Activated naive CD8-positive, alpha-beta T cell treated with anti-CD3 and anti-CD28 coated beads for 36 hours (primary cell): ENCODE measurements around the gene LRRC4C. TPM values are rescaled to one million over a fixed set of nuclear protein-coding genes. Genes with fewer than 3 reads are reported as not detected.

ENCODE experiments used
- DNase-seq: peaks from one replicate; pipeline ENCODE4 v3.0.0; 2021
- H3K27ac Mint-ChIP-seq: one replicate; pipeline ENCODE4 v1.8.0; 2022; ENCODE audit warnings: mild to moderate bottlenecking, moderate library complexity, mixed read lengths
- H3K27me3 Mint-ChIP-seq: one replicate; pipeline ENCODE4 v1.8.0; 2022; ENCODE audit warnings: mild to moderate bottlenecking, mixed read lengths
- H3K36me3 Mint-ChIP-seq: one replicate; pipeline ENCODE4 v1.8.0; 2021; ENCODE audit warnings: mild to moderate bottlenecking, mixed read lengths
- H3K4me1 Mint-ChIP-seq: one replicate; pipeline ENCODE4 v1.8.0; 2021; ENCODE audit warnings: mixed read lengths
- H3K4me3 Mint-ChIP-seq: one replicate; pipeline ENCODE4 v1.8.0; 2022; ENCODE audit warnings: mild to moderate bottlenecking, moderate library complexity, mixed read lengths
- H3K9me3 Mint-ChIP-seq: one replicate; pipeline ENCODE4 v1.8.0; 2022; ENCODE audit warnings: mixed read lengths
- total RNA-seq, 2 experiments: library from RNA; stranded (reverse); gene quantifications; one replicate each; pipeline ENCODE4 v1.2.3, GENCODE V29; 2021

The LRRC4C gene
- total RNA-seq, 2 experiments from 2014 or later = not detected

DNA sequence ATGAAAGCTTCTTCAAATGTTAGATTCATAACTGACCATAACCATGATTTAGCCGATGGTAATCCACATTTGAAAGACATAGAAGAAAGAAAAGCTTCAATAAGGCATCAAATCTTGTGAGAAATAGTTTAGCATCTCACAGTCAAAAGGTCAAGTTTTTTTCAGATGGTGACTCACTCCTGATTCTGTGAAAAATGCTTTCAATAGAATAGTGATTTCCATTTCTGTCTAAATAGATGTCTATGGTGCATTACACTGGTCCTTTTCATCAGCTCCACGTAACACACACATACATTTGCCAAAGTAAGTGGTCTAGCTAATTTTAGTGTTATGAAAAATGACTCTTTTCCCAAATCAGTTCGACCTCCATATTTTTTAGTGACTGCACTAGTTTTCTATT is 139.2 kb downstream of the LRRC4C start:
- Mint-ChIP-seq H3K4me1 (no peaks in the 10 kb centered on the region), H3K27ac (no peak overlapping the region), H3K4me3 (no peak overlapping the region), H3K27me3 (no peaks in the 10 kb centered on the region), H3K36me3 (no peaks in the 10 kb centered on the region), H3K9me3 (peaks cover under 1% of the 10 kb centered on the region)
- no peak for DNase-seq

DNA sequence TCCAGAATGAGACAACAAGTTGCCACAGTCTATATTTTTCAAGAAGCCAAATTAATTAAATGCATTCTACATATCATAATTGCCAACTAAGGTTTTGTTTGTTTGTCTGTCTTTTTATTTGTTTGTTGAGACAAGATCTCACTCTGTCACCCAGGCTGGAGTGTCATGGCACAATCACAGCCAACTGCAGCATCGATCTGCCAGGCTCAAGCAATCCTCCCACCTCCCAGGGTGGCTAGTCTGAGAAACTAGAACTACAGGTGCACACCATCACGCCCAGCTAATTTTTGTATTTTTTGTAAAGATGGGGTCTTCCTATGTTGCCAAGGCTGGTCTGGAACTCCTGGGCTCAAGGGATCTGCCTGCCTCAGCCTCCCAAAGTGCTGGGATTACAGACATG is 140.0 kb downstream of the LRRC4C start:
- DNase-seq = no peak
- H3K9me3 Mint-ChIP-seq = peaks cover 2% of the 10 kb centered on the region
- no peaks in the 10 kb centered on the region for H3K4me1 Mint-ChIP-seq
- no peak overlapping the region for H3K27ac Mint-ChIP-seq
- no peaks in the 10 kb centered on the region for H3K27me3 Mint-ChIP-seq
- H3K4me3 Mint-ChIP-seq = no peak overlapping the region
- H3K36me3 Mint-ChIP-seq = no peaks in the 10 kb centered on the region

DNA sequence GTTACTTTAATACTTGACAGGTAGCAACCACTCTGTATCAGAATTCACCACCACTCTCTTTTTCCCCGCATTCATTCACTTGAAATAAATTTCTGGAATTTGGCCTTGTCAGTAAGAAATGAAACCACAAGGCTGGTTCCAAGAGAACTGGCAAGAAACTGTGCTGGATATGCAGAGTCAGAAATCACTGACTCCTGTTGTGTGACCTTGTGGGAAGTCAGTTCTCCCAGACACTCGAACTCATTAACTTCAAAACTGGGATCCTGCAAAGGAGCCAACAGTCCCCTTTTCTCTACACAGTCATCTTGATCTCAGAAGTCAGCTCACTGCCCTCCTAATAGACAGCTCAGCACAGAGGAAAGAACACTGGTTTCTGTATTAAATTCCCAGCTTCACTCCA is 142.7 kb downstream of the LRRC4C start:
- no peaks in the 10 kb centered on the region for H3K4me1 Mint-ChIP-seq
- no peak overlapping the region for H3K27ac Mint-ChIP-seq
- no peak for DNase-seq
- peaks cover 3% of the 10 kb centered on the region for H3K9me3 Mint-ChIP-seq
- H3K36me3 Mint-ChIP-seq = no peaks in the 10 kb centered on the region
- H3K4me3 Mint-ChIP-seq = no peak overlapping the region
- no peaks in the 10 kb centered on the region for H3K27me3 Mint-ChIP-seq

DNA sequence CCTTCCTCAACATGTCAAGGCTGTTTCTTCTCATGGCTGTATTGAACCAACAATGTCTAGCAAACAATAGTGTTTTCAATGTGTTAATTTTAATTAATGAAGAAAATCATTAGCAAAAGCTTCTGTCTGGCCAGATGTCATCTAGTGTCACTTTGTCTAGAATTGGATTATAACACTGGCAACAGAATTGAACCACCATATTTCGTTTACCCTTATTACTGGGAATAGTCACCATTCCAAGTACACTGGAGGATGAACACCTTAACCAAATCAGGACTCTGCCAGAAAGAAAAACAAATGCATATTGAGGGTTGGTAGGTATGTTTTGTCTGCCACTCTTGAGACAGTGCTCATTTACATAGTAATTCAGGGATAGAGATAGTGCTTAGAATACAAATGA is 146.2 kb downstream of the LRRC4C start:
- H3K4me1 Mint-ChIP-seq = no peaks in the 10 kb centered on the region
- peaks cover 3% of the 10 kb centered on the region for H3K9me3 Mint-ChIP-seq
- H3K27me3 Mint-ChIP-seq = no peaks in the 10 kb centered on the region
- H3K27ac Mint-ChIP-seq = no peak overlapping the region
- DNase-seq = no peak
- H3K36me3 Mint-ChIP-seq = no peaks in the 10 kb centered on the region
- H3K4me3 Mint-ChIP-seq = no peak overlapping the region

DNA sequence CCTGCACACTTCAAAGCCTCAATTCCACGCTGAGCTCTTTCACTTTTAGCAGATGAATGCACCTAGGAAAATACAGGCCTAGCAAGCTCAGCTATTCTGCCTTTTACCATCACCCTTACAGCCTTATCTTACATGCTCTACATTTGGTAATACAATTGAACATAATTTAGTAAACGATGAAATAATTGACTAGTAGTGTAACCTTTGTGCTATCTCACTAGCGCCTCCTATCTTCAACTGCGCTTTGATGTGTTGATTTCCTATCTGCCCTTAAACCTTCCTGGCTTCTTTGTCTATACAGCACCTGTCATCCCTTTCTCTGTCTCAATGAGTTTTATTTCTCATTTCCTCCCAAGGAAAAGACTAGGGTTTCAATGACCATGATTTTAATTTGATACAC is 149.7 kb downstream of the LRRC4C start:
- H3K36me3 Mint-ChIP-seq = no peaks in the 10 kb centered on the region
- H3K27me3 Mint-ChIP-seq = no peaks in the 10 kb centered on the region
- DNase-seq = no peak
- no peak overlapping the region for H3K4me3 Mint-ChIP-seq
- H3K4me1 Mint-ChIP-seq = no peaks in the 10 kb centered on the region
- H3K27ac Mint-ChIP-seq = no peak overlapping the region
- H3K9me3 Mint-ChIP-seq = peaks cover 4% of the 10 kb centered on the region

DNA sequence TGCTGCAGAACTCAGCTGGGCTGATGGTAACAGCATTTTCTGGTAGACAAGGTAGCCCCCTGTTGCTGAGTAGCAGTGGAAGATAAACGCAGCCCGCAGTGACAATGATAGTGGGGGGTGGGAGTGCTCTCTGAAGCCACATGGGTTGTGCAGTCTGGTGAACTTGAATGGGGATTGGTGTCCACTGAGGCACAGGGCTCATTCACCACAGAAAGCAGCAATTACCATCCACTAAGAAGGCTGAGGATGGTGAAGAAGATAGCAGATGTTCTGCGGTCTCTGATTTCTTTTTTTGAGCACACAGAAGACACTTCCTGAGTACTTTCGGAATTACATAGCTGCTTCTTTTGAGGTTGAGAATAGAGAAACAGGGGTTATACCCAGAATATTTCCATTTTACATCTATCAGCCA is 150.3 kb downstream of the LRRC4C start:
- Mint-ChIP-seq H3K36me3 (no peaks in the 10 kb centered on the region), H3K27me3 (no peaks in the 10 kb centered on the region), H3K4me1 (no peaks in the 10 kb centered on the region), H3K4me3 (no peak overlapping the region), H3K9me3 (peaks cover 4% of the 10 kb centered on the region), H3K27ac (no peak overlapping the region)
- DNase-seq = no peak

DNA sequence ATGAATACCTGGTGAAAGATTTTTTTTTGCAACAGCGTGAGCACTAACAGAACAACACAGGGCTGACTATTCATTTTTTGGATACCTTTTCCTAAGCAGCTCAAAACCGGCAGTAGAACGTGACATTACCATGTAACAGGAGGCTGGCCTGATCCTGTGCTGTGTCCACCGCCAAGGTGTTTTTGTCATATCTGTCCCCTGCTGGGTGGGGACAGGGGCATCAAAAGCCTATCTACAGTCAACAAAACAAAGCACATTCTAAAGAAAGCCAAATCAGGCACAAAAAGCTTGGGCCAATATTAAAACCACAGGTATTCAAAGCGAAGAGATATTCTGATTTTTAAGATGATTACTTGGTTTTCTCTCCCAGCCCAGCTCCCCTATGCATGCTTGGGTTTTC is 151.2 kb downstream of the LRRC4C start:
- DNase-seq = no peak
- Mint-ChIP-seq H3K36me3 (no peaks in the 10 kb centered on the region), H3K4me3 (no peak overlapping the region), H3K9me3 (peaks cover 2% of the 10 kb centered on the region), H3K27me3 (no peaks in the 10 kb centered on the region), H3K27ac (no peak overlapping the region), H3K4me1 (no peaks in the 10 kb centered on the region)

DNA sequence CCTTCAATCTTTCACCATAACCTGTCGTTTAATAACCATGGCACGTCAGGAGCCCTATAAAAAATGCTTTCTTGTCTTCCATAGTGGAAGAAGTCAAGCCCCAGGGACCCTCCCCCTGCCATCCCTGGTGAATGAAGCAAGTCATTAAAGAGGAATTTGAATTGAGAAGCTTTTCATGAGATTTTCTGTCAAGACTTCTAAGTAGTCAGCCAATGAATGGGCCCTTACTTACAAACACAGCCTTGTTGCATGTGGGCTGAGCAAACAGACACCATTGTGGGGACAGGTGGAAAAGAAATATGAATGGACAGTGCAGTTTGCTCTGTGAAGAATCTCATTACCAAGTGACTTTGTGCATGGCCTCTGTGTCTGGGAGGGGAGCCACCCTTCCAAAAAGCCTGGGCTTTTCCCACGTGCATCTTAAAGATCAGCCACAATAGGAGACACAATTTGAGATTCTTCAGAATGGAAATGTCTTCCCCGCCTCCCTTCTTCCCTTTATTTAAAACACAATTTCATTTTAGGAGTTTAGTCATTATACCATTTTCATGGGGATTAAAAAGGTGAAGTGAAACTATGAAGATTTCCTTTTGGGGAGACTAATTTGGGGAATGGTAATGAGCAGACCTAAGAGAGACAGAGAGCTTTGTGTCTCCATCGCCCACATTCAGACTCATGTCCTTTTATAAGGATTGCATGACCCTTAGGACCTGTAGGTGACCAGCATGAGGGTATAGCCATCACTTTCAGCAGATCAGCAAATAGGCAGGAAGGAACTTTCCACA is 152.0 kb downstream of the LRRC4C start:
- no peaks in the 10 kb centered on the region for H3K27me3 Mint-ChIP-seq
- no peak overlapping the region for H3K27ac Mint-ChIP-seq
- peaks cover 2% of the 10 kb centered on the region for H3K9me3 Mint-ChIP-seq
- no peaks in the 10 kb centered on the region for H3K36me3 Mint-ChIP-seq
- no peak overlapping the region for H3K4me3 Mint-ChIP-seq
- DNase-seq = no peak
- no peaks in the 10 kb centered on the region for H3K4me1 Mint-ChIP-seq

DNA sequence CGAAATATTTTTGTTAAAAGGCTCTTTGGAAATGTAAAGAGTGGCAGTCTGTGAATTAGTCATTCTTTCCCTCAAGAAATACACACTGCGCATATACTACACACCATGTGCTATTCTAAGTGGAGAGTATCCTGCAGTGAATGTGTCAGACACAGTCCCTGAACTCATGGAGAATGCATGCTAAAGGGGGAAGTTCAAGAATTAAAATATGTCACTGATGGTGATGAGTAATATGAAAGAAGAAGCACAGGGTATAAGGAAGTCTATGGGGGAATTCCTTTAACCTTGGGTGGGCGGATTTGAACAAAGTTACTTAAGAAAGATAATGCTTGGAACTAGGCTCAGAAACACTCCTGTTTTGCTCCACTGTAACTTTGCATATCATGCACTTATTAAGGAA is 153.0 kb downstream of the LRRC4C start:
- no peaks in the 10 kb centered on the region for H3K4me1 Mint-ChIP-seq
- no peak for DNase-seq
- H3K4me3 Mint-ChIP-seq = no peak overlapping the region
- no peak overlapping the region for H3K27ac Mint-ChIP-seq
- peaks cover 2% of the 10 kb centered on the region for H3K9me3 Mint-ChIP-seq
- no peaks in the 10 kb centered on the region for H3K27me3 Mint-ChIP-seq
- H3K36me3 Mint-ChIP-seq = no peaks in the 10 kb centered on the region

DNA sequence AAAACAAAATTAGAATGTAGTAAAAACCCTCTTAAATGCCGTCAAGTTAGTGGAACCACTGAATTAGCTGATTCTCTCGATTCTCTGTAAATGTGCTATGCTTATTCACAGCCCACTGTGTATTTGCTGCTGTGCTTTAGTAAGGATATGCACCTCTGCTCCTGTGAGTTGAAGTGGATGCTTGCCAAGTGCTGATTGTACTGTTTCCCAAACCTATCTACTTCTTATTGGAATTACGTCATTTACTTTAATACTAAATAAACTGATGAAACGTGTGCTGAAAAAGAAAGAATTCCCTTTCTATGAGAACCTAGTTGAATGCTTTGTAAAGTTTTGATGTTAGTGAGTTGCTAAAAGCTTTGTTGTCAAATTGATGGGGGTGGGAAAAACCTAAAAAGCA is 158.4 kb downstream of the LRRC4C start:
- H3K9me3 Mint-ChIP-seq = peaks cover under 1% of the 10 kb centered on the region
- no peaks in the 10 kb centered on the region for H3K4me1 Mint-ChIP-seq
- no peaks in the 10 kb centered on the region for H3K36me3 Mint-ChIP-seq
- DNase-seq = no peak
- no peak overlapping the region for H3K27ac Mint-ChIP-seq
- H3K27me3 Mint-ChIP-seq = no peaks in the 10 kb centered on the region
- no peak overlapping the region for H3K4me3 Mint-ChIP-seq

DNA sequence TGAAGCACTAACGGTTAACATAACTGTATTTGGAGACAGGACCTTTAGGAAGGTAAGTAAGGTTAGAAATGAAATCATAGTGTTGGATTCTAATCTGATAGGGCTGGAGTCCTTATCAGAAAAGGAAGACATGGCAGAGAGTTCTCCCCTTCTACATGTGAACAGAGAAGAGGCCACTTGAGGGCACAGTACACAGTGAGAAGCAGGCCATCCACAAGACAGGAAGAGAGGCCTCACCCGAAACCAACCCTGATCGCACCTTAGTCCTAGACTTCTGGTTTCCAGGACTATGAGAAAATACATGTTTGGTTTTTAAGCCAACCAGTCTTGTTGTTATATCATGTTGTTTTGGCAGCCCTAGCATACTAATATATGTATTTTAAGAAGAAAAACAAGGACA is 170.0 kb downstream of the LRRC4C start:
- H3K27me3 Mint-ChIP-seq = no peaks in the 10 kb centered on the region
- no peak for DNase-seq
- no peaks in the 10 kb centered on the region for H3K36me3 Mint-ChIP-seq
- no peak overlapping the region for H3K27ac Mint-ChIP-seq
- H3K4me3 Mint-ChIP-seq = no peak overlapping the region
- peaks cover 3% of the 10 kb centered on the region for H3K9me3 Mint-ChIP-seq
- no peaks in the 10 kb centered on the region for H3K4me1 Mint-ChIP-seq

DNA sequence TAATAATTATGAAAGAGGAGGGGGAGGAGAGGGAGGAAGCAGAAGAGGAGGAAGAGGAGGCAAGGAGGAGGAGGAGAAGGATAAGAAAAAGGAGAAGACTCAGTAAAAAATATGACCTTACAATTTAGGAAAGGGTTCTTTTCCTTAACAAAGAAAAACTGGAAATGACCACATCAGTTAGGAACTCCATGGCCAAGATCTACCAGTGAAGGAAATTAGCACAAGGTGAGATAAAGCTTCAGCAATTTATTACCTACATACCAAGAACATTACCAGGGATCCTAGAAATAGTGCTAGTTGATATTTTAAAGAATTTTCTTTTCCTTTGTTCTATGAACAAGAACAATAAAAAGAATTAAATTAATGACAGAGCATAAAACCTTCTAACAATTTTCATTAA is 172.7 kb downstream of the LRRC4C start:
- H3K36me3 Mint-ChIP-seq = no peaks in the 10 kb centered on the region
- H3K4me1 Mint-ChIP-seq = no peaks in the 10 kb centered on the region
- H3K27ac Mint-ChIP-seq = no peak overlapping the region
- H3K4me3 Mint-ChIP-seq = no peak overlapping the region
- H3K27me3 Mint-ChIP-seq = no peaks in the 10 kb centered on the region
- no peak for DNase-seq
- peaks cover 5% of the 10 kb centered on the region for H3K9me3 Mint-ChIP-seq

DNA sequence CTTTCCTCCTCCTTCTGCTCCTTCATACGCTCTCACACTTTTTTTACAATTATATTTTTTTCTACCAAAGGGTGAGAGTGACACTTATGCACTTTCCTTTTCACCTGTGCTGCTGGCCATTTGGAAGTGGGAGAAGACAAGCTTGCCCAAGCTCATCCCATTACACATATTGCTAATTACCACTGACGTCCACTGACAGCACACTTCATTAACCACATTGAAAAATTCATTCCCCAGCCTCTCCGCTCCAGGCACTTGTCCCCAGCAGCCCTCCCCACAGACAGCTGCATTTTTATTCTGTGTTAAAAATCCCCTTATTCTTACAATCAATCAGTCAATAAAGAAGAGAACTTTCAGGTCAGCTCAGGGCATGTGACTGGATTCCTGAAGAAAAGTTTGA is 175.1 kb downstream of the LRRC4C start:
- Mint-ChIP-seq H3K27ac (no peak overlapping the region), H3K4me3 (no peak overlapping the region), H3K9me3 (peaks cover 6% of the 10 kb centered on the region), H3K27me3 (no peaks in the 10 kb centered on the region), H3K36me3 (no peaks in the 10 kb centered on the region), H3K4me1 (no peaks in the 10 kb centered on the region)
- DNase-seq = no peak

DNA sequence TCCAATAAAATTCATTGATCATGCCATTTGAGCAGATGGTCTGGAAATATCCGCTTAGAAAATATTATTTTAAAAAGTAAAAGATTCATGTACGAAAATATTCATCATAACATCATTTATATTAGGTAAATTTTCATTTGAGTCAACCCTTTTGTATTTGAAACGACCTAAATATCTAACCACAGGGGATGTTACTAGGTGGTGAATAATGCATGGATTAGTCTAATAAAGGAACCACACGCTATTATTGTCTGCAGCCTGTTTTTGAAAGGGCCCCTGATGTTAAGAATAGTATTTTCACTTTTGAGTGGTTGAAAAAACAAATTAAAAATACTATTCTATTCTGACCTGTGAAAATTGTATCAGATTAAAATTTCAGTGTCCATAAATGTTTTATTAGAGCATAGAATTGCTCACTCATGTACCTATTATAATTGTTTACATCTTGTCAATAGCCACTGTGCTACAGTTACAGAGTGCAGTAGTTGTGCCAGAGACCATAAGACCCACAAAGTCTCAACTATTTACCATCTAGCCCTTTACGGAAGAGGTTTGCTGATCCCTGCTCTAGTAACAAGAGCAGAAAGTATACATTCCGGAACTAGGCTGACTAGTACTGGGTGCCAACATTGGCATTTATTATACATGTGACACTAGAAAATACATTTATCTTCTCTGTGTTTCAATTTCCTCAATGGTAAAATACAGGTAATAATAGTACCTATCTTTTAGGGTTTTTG is 176.1 kb downstream of the LRRC4C start:
- Mint-ChIP-seq H3K4me3 (no peak overlapping the region), H3K4me1 (no peaks in the 10 kb centered on the region), H3K36me3 (no peaks in the 10 kb centered on the region), H3K27ac (no peak overlapping the region), H3K9me3 (peaks cover 3% of the 10 kb centered on the region), H3K27me3 (no peaks in the 10 kb centered on the region)
- DNase-seq = no peak

DNA sequence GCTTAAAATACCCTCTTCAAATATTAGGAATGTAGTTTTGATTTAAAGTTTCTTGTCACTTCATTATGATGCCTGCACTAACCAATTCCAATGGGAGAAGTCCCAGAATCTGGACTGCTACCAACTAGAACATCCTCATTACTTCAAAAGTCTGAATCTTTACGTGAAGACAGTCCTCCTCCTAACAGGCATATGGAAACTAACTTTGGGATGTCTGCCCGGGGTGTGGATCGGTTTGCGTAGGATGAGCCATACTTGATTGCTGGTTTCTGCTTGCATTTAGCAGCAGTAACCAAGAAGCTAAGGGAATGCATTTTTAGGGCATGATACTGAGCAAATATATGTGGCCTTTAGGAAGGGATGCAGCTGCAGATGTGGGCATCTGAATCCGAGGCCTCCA is 177.1 kb downstream of the LRRC4C start:
- Mint-ChIP-seq H3K27me3 (no peaks in the 10 kb centered on the region), H3K27ac (no peak overlapping the region), H3K36me3 (no peaks in the 10 kb centered on the region), H3K9me3 (peaks cover 3% of the 10 kb centered on the region), H3K4me1 (no peaks in the 10 kb centered on the region), H3K4me3 (no peak overlapping the region)
- no peak for DNase-seq
